T-cell (primary cell): Measurements from ENCODE around the gene ATP2B2. TPM values are rescaled to one million over a fixed set of nuclear protein-coding genes. Genes with fewer than 3 reads are reported as not detected.

Experiments
- ATAC-seq, 4 experiments: fragments of 200-7000 bp in 3 of 4; fragments of 150-1000 bp in 1 of 4; cut with Tn5 transposase; replicated peaks in 1 of 4; 1 replicate in 3 of 4; 2 replicates in 1 of 4; pipeline ENCODE4 v1.10.0; 2021; ENCODE audit warnings: moderate library complexity in 3 of 4, mild to moderate bottlenecking in 2 of 4, moderate number of reproducible peaks in 1 of 4
- CTCF ChIA-PET, 2 donors: fragments of 300-600 bp; sonication (Branson Sonifier 250); formaldehyde crosslinking; loops; one replicate each; lab custom pipeline; 2022; ENCODE audit warnings: antibody characterized with exemption in 2 of 2; lab: Charles Lee
- POLR2A ChIA-PET, 2 donors: fragments of 300-600 bp; sonication (Branson Sonifier 250); formaldehyde crosslinking; loops; one replicate each; lab custom pipeline; 2022; ENCODE audit warnings: antibody characterized with exemption in 2 of 2; lab: Charles Lee
- DNase-seq, 35 experiments: peaks; one replicate each; pipeline versions ENCODE4 v3.0.0 to v3.0.0-alpha.2; 2013 to 2023
- H3K27ac ChIP-seq: one replicate; pipeline ENCODE4 v1.5.1; 2013; ENCODE audit warnings: low read length
- H3K27me3 ChIP-seq, 2 experiments: replicated peaks in 1 of 2; 1 replicate in 1 of 2; 2 replicates in 1 of 2; pipeline versions ENCODE4 v1.6.1 to v1.7.0; 2013; ENCODE audit warnings: low read length in 1 of 2, mixed read lengths in 1 of 2; ENCODE audit not compliant: control insufficient read depth in 2 of 2, insufficient read depth in 2 of 2; ENCODE audit errors: extremely low read depth in 1 of 2
- H3K36me3 ChIP-seq, 2 donors: 1 replicate in 1 of 2; 2 replicates in 1 of 2; pipeline versions ENCODE4 v1.6.1 to v1.7.0; 2013; ENCODE audit warnings: low read length in 1 of 2; ENCODE audit not compliant: control insufficient read depth in 2 of 2, insufficient read depth in 1 of 2; ENCODE audit errors: extremely low read depth in 1 of 2
- H3K4me1 ChIP-seq, 2 experiments: 1 replicate in 1 of 2; 2 replicates in 1 of 2; pipeline versions ENCODE4 v1.6.1 to v1.7.0; 2013; ENCODE audit warnings: low read length in 2 of 2, mixed read lengths in 1 of 2; ENCODE audit not compliant: insufficient read depth in 2 of 2, control insufficient read depth in 1 of 2; ENCODE audit errors: extremely low read depth in 1 of 2
- H3K4me3 ChIP-seq, 2 donors: 1 replicate in 1 of 2; 2 replicates in 1 of 2; pipeline versions ENCODE4 v1.5.1 to v1.7.0; 2013; ENCODE audit warnings: mild to moderate bottlenecking in 2 of 2, low read length in 1 of 2, moderate library complexity in 1 of 2; ENCODE audit not compliant: control insufficient read depth in 1 of 2; ENCODE audit errors: extremely low read depth in 1 of 2
- H3K9me3 ChIP-seq: 2 replicates; pipeline ENCODE4 v1.7.0; 2013
- H3K27ac Mint-ChIP-seq, 2 donors: one replicate each; pipeline ENCODE4 v1.8.0; 2020 to 2021; ENCODE audit warnings: mild to moderate bottlenecking in 2 of 2, mixed read lengths in 2 of 2
- H3K27me3 Mint-ChIP-seq, 2 donors: one replicate each; pipeline ENCODE4 v1.8.0; 2021 to 2022; ENCODE audit warnings: mixed read lengths in 2 of 2
- H3K36me3 Mint-ChIP-seq: one replicate; pipeline ENCODE4 v1.8.0; 2021; ENCODE audit warnings: mixed read lengths
- H3K4me1 Mint-ChIP-seq, 3 donors: one replicate each; pipeline ENCODE4 v1.8.0; 2020 to 2022; ENCODE audit warnings: mixed read lengths in 3 of 3, mild to moderate bottlenecking in 1 of 3
- H3K4me3 Mint-ChIP-seq, 3 donors: one replicate each; pipeline ENCODE4 v1.8.0; 2020 to 2022; ENCODE audit warnings: mild to moderate bottlenecking in 3 of 3, mixed read lengths in 3 of 3, moderate library complexity in 3 of 3
- H3K9me3 Mint-ChIP-seq, 3 donors: one replicate each; pipeline ENCODE4 v1.8.0; 2020 to 2022; ENCODE audit warnings: mixed read lengths in 3 of 3
- WGBS: methylation state at CpG from one replicate; pipeline ENCODE4 v1.1.5; 2013; ENCODE audit warnings: missing lambda C conversion rate; ENCODE audit not compliant: insufficient coverage; 5-methylcytosine and 5-hydroxymethylcytosine counted together
- total RNA-seq, 35 experiments: library from RNA in 6 of 35; stranded (reverse) in 6 of 35; fragments of 120-200 nt in 1 of 35; gene quantifications; one replicate each; pipeline versions ENCODE4 v1.2.1 to v1.2.4 and lab custom pipeline; 2013 to 2026

Gene ATP2B2
- total RNA-seq, 5 donors from 2014 or later (not counting 1 experiment from before 2014, with no cell fraction given): not detected

GRCh38 chr3:10495614-10496013 lies 9.8 kb downstream of the ATP2B2 start:
- H3K27ac ChIP-seq: no peak overlapping the region
- H3K27ac Mint-ChIP-seq: no peak overlapping the region
- H3K36me3 Mint-ChIP-seq: no peaks in the 10 kb centered on the region
- peaks cover 0 to 5% (median 2%) of the 10 kb centered on the region in 3 donors for H3K4me1 Mint-ChIP-seq
- no peaks in the 10 kb centered on the region for H3K9me3 ChIP-seq
- H3K27me3 ChIP-seq: peaks cover 0 to 23% of the 10 kb centered on the region in 2 experiments
- H3K4me1 ChIP-seq: no peaks in the 10 kb centered on the region
- DNase-seq: no peak
- 30% methylated on average over 2 of the region's 5 CpGs for WGBS
- no peak for ATAC-seq
- no peak overlapping the region for H3K4me3 Mint-ChIP-seq
- H3K27me3 Mint-ChIP-seq: peaks cover 2 to 4% of the 10 kb centered on the region in 2 donors
- no peaks in the 10 kb centered on the region for H3K36me3 ChIP-seq
- ChIA-PET CTCF (interaction anchor here in 1 of 2 donors (0.6 kb wide), 1 partner anchor 46 kb away, joined by 3 read pairs; no protein-coding TSS in a partner anchor), POLR2A (no interaction called here)
- no peaks in the 10 kb centered on the region for H3K9me3 Mint-ChIP-seq
- no peak overlapping the region for H3K4me3 ChIP-seq

- Mint-ChIP-seq H3K36me3 (no peaks in the 10 kb centered on the region), H3K27ac (no peak overlapping the region), H3K4me3 (no peak overlapping the region), H3K27me3 (peaks cover 2 to 4% of the 10 kb centered on the region in 2 donors), H3K4me1 (no peaks in the 10 kb centered on the region), H3K9me3 (no peaks in the 10 kb centered on the region)
- ATAC-seq (no peak), DNase-seq (no peak)
- Histone ChIP-seq H3K27ac (no peak overlapping the region), H3K36me3 (no peaks in the 10 kb centered on the region), H3K27me3 (peaks cover 0 to 21% of the 10 kb centered on the region in 2 experiments), H3K4me1 (no peaks in the 10 kb centered on the region), H3K9me3 (no peaks in the 10 kb centered on the region), H3K4me3 (no peak overlapping the region)
- ChIA-PET CTCF (no interaction called here), POLR2A (no interaction called here)
- 50% methylated on average over 1 of the region's 4 CpGs for WGBS
Observed at GRCh38 chr3:10495003-10495402, 10.4 kb downstream of the ATP2B2 start.

- Mint-ChIP-seq H3K4me1 (no peaks in the 10 kb centered on the region), H3K27me3 (peaks cover 2 to 4% of the 10 kb centered on the region in 2 donors), H3K9me3 (no peaks in the 10 kb centered on the region), H3K27ac (no peak overlapping the region), H3K36me3 (no peaks in the 10 kb centered on the region), H3K4me3 (no peak overlapping the region)
- 60% methylated on average over 1 of the region's 3 CpGs for WGBS
- ATAC-seq: no peak
- ChIA-PET CTCF (no interaction called here), POLR2A (no interaction called here)
- H3K4me1 ChIP-seq: no peaks in the 10 kb centered on the region
- no peak for DNase-seq
- H3K36me3 ChIP-seq: no peaks in the 10 kb centered on the region
- no peaks in the 10 kb centered on the region for H3K9me3 ChIP-seq
- H3K4me3 ChIP-seq: no peak overlapping the region
- H3K27me3 ChIP-seq: peaks cover 0 to 22% of the 10 kb centered on the region in 2 experiments
- no peak overlapping the region for H3K27ac ChIP-seq
Observed at GRCh38 chr3:10494180-10494579, 11.2 kb downstream of the ATP2B2 start.

- Mint-ChIP-seq H3K27ac (no peak overlapping the region), H3K27me3 (no peaks in the 10 kb centered on the region), H3K4me1 (no peaks in the 10 kb centered on the region), H3K4me3 (no peak overlapping the region), H3K9me3 (no peaks in the 10 kb centered on the region), H3K36me3 (no peaks in the 10 kb centered on the region)
- Histone ChIP-seq H3K4me1 (no peaks in the 10 kb centered on the region), H3K27ac (no peak overlapping the region), H3K4me3 (no peak overlapping the region), H3K36me3 (no peaks in the 10 kb centered on the region), H3K9me3 (no peaks in the 10 kb centered on the region), H3K27me3 (peaks cover 0 to 18% of the 10 kb centered on the region in 2 experiments)
- ATAC-seq: no peak
- ChIA-PET CTCF (no interaction called here), POLR2A (interaction anchor here in 1 of 2 donors (0.7 kb wide), 1 partner anchor 102 kb away, joined by 4 read pairs; no protein-coding TSS in a partner anchor)
- WGBS: 85% methylated on average over 2 of the region's 4 CpGs
- DNase-seq: no peak
Observed at GRCh38 chr3:10493202-10493589, 12.2 kb downstream of the ATP2B2 start.

GRCh38 chr3:10492364-10493201 lies 12.8 kb downstream of the ATP2B2 start:
- Histone ChIP-seq H3K4me1 (no peaks in the 10 kb centered on the region), H3K27ac (no peak overlapping the region), H3K27me3 (peaks cover 0 to 16% of the 10 kb centered on the region in 2 experiments), H3K9me3 (no peaks in the 10 kb centered on the region), H3K36me3 (no peaks in the 10 kb centered on the region), H3K4me3 (no peak overlapping the region)
- Mint-ChIP-seq H3K27ac (no peak overlapping the region), H3K27me3 (no peaks in the 10 kb centered on the region), H3K9me3 (no peaks in the 10 kb centered on the region), H3K4me1 (no peaks in the 10 kb centered on the region), H3K36me3 (no peaks in the 10 kb centered on the region), H3K4me3 (no peak overlapping the region)
- 90% methylated on average over 4 of the region's 12 CpGs for WGBS
- DNase-seq: no peak
- ATAC-seq: no peak
- CTCF ChIA-PET: no interaction called here
- POLR2A ChIA-PET: interaction anchor here in 1 of 2 donors (0.7 kb wide), 1 partner anchor 102 kb away, joined by 4 read pairs; no protein-coding TSS in a partner anchor

GRCh38 chr3:10489746-10490483 lies 15.5 kb downstream of the ATP2B2 start:
- no peaks in the 10 kb centered on the region for H3K36me3 Mint-ChIP-seq
- H3K4me3 ChIP-seq: no peak overlapping the region
- no peaks in the 10 kb centered on the region for H3K9me3 Mint-ChIP-seq
- H3K27me3 Mint-ChIP-seq: no peaks in the 10 kb centered on the region
- H3K4me1 Mint-ChIP-seq: no peaks in the 10 kb centered on the region
- no peak overlapping the region for H3K4me3 Mint-ChIP-seq
- no peaks in the 10 kb centered on the region for H3K9me3 ChIP-seq
- ATAC-seq (no peak), DNase-seq (no peak)
- no peak overlapping the region for H3K27ac ChIP-seq
- H3K4me1 ChIP-seq: no peaks in the 10 kb centered on the region
- ChIA-PET CTCF (no interaction called here), POLR2A (no interaction called here)
- no peaks in the 10 kb centered on the region for H3K36me3 ChIP-seq
- H3K27me3 ChIP-seq: peaks cover 0 to 11% of the 10 kb centered on the region in 2 experiments
- 94% methylated on average over 5 of the region's 10 CpGs for WGBS
- H3K27ac Mint-ChIP-seq: no peak overlapping the region
